GM19467 (cell line): ENCODE data around the gene PELI3.
"Not testable (repeated sequence)": the region's sequence is repeated elsewhere in the genome, so short reads cannot be mapped to it uniquely, and the experiment has no call there.

ENCODE experiments used
- ATAC-seq: cut with Tn5 transposase; IDR thresholded peaks from one replicate; pipeline ENCODE4 v1.9.1; 2021; ENCODE audit warnings: mild to moderate bottlenecking, moderate library complexity; ENCODE audit not compliant: unreplicated experiment

Gene PELI3

DNA sequence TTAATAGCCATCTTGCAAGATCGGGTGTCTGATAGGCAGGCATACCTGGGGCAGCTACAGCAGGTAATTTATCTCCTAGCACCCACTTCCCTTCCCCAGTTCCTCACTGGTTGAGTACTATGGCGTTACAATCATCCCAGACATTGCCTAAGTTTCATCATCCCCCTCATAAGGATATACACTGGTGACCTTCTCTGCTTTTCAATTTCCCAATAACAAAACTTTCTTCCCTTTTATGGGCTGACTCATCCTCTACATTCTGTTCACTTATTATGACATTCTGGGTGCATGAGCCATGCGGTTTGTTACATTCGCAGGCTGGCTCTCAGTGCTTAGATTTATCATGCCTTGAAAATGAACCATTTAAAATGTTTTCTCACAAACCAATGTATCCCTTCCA is 23.1 kb upstream of the PELI3 start:
- no peak for ATAC-seq

DNA sequence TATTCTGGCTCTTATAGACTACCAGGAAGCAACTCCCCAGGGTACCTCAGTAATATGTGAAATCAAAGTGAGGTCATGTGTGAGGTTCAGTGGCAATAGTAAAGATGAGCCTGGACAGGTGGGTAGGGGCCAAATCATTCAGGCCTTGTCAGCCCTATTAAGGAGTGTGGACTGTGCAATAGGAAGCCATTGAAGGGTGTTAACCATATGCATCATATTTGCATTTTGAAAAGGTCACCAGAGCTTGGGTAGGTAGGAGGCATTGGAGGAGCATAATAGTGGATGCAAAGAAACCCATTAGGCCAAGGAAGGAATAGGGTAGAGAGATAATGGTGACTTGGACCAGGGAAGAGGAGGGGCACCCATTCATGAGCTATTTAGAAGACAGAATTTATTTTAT is 19.7 kb upstream of the PELI3 start:
- no peak for ATAC-seq

DNA sequence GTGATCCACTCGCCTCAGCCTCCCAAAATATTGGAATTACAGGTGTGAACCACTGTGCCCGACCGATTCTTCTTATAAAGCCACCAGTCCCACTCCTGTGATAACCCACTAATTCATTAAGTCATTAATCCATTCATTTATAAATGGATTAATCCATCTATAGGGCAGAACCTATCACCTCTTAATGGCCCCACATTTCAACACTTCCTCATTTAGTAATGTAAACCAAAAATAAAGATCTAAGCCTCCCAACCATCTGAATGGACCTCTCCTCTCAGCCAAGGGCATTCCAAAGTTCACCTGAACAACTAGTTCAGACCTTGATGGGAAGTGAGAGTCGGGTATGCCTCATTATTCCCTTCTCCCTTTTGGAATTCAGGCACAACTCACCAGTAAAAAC is 18.2 kb upstream of the PELI3 start:
- no peak for ATAC-seq

DNA sequence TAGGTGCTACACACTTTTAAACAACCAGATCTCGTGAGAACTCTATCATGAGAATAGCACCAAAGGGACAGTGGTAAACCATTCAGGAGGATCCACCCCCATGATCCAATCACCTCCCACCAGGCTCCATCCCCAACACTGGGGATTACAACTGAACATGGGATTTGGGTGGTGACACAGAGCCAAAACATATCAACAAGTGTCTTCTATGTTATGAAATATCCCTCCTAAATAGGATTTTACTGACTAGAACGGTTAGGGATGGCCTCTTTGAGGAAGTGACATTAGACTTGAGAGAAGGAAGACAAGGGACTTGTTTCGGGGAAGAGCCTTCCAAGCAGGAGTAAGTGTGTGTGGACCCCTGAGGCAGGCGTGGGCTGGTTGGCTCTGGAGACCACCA is 16.1 kb upstream of the PELI3 start:
- no peak for ATAC-seq

DNA sequence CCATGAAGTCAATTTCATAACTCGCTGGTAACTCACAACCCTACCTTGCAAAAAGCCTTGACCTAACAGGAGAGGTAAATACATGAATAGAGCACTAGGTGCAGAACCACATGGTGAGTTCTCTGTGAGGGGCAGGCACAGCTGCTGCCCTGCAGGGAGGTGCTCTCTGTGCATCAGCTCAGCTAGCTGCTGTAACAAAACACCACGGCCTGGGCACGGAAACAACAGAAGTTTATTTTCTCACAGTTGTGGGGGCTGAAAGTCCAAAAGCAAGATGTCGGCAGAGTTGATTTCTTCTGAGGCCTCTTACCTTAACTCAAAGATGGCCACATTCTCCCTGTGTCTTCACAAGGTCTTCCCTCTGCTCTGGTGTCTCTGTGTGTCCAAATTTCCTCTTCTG is 15.0 kb upstream of the PELI3 start:
- no peak for ATAC-seq

DNA sequence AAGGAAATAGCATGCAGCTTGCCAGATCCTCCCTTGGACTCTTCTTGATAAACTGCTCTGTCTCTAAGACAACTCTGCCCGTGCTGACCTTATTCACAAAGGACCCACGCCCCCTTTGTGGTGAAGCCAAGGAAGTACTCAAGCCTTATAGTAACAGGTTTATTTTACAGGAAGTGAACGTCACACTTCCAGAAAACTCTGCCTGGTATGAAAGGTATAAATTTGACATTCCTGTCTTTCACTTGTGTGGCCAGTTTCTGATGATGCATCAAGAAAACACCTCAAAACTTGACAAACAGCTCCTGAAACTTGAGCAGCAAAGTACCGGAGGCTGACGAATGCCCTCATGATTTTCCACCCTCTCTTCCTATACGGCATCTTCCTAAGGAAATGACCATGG is 12.5 kb upstream of the PELI3 start:
- ATAC-seq: no peak

DNA sequence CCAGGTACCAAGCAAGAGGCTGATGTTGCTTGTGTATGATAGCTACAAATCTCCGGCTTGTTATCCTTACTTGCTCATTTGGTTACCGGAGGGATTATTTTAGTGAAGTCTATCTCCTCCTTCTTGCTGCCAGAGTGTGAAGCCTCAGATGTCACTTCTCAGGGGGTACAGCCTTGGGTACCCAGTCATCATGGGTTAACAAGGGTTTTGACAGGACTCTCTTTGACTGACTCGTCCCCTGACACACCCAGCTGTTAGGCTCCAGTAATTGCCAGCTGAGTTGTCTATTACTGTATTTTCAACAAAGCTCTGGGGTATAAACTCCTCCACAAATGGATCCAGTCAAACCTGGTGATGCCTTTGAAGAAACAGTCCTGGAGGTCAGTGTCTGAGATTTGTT is 11.9 kb upstream of the PELI3 start:
- ATAC-seq: no peak

DNA sequence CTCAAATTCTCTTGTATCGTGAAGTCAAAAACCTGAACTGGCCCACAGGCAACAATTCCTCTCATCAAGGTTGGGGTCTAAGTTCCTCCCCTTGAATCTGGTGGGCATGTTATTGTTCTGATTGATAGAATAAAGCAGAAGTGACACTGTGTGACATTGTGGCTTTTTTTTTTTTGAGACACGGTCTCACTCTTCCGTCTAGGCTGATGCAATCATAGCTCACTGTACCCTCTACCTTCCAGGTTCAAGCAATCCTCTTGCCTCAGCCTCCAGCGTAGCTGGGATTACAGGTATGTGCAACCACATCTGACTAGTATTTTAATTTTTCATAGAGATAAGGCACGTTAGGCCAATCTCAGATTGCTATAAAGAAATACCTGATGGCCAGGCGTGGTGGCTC is 8.9 kb upstream of the PELI3 start:
- ATAC-seq: no peak

DNA sequence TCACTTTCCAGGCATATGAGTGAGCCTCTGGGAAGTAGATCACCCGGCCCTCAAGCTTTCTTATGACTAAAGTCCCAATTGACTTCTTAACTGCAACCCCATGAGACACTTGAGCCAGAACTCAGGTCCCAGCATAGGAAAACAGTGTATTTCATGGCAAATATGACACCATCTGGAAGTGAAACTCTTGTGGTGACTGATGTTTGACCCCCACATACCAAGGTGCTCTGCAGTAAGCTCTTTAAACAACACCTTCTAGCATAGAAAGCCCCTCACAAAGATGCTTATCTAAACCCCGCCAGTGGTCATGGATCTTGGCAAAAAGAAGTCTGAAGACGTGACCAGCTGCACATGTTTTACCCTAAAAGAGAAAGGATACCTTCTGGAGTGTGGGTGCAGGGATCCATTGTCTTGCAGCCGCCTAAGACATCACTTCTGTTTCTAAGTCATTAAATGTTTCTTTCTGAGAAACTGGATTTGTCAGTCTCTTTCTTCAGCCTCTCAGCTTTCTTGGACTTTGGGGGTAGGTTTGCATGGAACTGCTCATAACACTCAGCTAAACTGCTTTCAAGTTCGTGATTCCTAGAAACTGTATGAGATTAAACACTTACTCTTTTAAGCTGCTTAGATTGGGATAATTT is 7.4 kb upstream of the PELI3 start:
- no peak for ATAC-seq

DNA sequence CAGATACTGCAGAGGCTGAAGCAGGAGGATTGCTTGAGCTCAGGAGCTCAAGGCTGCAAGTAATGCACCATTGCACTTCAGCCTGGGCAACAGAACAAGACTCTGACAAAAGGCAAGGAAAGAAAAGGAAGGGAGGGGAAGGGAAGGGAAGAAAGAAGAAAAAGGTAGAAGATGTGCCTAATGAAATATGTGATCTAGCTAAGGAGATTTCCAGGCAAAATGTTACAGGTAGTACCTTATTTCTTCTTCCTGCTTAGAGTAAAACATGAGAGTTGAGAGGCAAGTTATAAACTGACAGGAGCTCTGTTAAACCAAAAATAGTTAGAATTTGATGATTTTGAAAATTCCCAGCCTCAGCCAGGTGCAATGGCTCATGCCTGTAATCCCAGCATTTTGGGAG is 4.7 kb upstream of the PELI3 start:
- ATAC-seq: no peak

DNA sequence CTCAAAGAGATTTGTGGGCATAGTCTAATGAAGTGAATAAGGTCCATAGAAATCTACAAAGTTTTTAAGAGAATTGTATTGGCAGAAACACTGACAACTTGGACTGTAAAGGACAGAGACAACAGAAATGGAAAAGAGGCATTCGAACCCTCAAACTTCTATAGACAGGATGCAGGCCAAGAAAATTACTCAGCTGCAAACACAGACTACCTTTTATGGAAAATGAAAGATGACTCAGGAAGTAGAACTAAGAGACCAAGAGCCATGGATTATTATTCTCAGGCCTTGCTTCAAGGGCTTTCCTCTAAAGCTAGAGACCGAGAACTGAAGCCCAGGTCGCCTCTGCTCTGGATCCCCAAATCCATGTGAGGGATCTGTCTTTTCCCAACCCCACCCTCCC is 3.8 kb upstream of the PELI3 start:
- no peak for ATAC-seq

DNA sequence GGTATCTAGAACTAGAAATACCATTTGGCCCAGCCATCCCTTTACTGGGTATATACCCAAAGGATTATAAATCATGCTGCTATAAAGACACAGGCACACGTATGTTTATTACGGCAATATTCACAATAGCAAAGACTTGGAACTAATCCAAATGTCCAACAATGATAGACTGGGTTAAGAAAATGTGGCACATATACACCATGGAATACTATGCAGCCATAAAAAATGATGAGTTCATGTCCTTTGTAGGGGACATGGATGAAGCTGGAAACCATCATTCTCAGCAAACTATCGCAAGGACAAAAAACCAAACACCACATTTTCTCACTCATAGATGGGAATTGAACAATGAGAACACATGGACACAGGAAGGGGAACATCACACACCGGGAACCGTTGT is 2.6 kb upstream of the PELI3 start:
- ATAC-seq: not testable (repeated sequence)

DNA sequence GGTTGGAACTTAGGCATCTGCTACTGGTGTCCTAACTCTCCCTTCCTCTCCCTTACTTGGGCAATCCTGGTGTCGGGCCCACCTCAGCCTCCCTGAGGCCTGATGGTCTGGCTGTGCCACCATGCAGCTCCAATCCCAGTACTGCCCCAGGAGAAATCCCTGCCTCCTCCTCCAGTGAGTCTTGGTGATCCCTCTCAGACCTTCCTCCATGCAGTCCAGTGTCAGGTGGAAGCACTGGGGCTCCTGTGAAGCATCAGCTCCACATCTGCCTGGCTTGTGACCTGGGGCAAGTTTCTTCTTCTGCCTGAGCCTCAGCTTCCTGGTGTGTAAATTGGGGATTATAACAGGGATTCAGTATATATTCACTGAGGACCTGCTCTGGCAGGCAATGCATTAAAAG is 1.8 kb upstream of the PELI3 start:
- no peak for ATAC-seq

DNA sequence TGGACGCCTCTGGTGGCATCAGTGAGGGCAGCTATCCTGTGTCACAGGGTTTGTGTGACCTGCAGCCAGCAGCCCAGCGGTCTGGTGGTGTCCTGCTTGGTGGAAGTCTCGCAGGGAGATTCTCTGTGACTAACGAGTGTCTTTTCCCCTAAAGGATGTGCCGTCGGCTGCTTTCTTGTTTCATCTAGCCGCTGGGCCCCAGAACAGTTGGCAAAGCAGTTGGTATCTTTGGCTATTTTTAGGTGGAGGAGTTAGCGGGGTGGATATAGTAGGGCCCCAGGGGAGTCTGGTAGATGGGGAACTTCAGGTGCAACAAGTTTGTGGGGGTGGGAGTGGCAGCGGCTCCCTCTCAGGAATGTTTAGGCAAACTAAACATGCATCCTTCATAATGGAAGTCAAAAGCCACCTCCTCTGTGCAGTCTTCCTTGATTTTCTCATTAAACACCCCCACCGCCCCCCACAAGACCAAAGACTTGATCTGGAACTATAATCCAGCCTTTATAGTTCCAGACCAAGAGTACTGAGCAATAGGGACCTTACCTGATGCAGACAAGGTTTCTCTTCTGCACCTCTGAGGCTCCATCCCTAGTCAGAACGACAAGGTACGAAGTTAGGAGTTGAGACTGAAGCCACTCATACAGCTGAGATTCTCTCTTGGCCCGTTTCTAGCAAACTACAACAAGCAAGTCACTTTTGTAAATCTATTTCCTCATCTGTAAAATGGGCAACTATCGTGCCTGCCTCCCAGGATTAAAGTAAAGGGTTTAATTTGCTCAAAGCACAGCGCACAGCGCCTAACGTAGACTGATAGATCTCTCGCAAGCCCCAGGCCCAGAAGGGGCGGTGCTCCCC is 1.1 kb upstream of the PELI3 start:
- ATAC-seq: no peak

DNA sequence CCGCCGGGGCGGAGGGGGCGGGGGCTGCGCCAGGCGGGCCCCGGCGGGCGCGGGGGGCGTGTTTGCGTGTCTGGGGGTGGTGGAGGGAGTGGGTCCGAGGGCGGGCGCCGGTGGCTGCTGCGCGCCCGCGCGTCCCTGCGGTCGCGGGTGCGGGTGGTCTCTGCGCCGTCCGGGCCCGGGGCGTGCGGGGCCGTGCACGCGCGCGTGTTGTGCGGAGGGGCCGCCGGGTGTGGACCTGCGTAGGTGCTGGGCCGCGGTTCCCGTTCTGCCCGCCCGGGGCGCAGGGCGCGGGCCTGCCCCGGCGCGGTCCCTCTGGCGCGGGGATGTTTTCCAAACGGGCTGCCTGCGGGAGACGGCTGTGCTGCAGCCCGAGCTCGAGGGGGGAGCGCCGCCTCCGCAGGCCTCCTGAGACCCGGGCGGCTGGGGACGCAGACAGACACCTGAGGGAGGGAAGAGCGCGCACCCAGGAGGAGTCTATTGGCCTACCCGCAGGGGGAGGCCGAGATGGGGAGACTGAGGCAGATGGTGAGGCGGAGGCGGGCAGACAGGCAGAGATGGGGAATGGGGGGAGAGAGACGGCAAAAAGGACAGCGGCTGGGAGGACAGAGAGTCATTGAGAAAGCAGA is 442 bp downstream of the PELI3 start:
- peak; percentile 34 for ATAC-seq

DNA sequence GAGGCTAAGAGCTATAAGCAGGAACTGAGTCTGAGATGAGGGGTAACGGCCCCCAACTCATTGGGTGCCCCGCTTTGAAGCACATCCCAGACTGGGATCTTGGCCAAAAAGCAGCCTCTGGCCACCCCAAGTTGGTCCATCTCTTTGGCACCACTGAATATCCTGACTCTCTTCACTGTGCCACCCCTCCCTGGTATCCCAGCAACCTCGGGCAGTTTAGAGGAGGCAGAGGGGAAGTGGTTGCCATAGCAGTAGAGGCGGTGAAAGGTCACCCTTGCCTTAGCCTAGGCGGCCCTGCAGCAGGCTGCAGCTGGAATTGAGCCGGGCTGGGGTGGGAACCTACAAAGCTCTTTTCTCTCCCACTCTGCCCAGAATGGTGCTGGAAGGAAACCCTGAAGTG is 1.1 kb downstream of the PELI3 start:
- no peak for ATAC-seq

DNA sequence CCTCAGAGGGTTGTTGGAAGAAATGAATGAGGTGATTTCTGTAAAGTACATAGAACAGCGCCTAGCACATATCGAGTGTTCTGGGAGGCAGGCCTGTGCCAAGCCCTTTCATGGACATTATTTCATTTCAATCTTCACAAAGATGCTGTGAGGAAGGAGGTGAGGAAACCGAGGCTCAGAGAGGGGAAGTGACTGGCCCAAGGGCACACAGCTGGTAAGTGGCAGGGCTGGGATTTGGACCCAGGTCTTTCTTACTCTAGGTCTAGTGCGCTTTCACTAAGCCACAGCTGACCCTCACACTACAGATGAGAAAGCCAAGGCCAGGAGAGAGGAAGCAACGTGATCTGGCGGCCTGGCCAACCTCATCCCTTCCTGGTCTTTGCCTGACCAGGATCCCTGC is 2.0 kb downstream of the PELI3 start:
- ATAC-seq: no peak

DNA sequence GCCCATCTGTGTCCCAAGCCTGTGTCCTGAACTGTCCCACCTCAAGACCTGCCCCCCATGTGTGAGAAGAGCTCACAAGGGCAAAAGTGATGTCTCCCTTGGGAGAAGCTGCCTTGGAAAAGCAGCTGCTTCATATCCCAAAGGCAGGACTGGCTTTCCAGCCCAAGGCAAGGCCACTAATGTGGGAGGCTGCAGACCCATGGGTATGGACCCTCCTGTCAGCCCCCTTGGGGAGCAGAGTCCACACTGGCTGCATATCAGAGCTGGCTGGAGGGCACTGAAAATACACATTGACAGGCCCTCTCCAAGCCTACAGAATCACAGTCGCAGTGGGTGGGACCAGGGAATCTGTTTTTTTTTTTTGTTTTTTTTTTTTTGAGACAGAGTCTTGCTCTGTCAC is 2.7 kb downstream of the PELI3 start:
- no peak for ATAC-seq

DNA sequence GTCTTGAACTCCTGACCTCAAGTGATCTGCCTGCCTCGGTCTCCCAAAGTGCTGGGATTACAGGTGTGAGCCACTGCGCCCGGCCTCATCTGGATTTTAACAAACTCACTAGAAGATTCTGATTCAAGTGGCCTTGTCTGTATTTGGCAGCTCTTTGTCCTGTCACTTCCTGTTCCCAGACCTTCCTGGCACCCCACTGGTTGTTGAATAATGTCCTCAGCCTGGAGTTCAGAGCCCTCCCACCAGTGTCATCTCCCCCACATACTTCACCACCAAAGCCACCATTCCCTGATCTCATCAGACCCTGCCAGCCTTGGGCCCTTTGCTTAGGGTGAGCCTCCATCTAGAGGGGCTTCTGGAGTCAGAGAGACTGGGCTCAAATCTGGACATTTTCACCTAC is 3.3 kb downstream of the PELI3 start:
- ATAC-seq: no peak

DNA sequence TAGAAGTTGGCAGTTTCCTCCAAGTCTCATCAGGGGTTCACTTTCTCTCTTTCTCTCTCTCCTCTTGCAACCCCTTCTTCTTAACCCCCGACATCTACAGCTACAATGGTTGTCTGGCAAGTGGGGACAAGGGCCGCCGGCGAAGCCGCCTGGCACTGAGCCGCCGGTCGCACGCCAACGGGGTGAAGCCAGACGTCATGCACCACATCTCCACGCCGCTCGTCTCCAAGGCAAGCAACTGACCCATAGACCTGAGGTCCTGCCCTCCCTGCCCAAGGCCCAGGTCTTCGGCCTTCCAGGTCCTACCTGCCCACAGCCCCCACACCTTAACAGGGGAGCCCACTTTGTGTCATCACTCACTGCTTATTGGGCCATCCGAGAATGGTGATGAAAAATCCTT is 4.4 kb downstream of the PELI3 start:
- ATAC-seq: no peak

DNA sequence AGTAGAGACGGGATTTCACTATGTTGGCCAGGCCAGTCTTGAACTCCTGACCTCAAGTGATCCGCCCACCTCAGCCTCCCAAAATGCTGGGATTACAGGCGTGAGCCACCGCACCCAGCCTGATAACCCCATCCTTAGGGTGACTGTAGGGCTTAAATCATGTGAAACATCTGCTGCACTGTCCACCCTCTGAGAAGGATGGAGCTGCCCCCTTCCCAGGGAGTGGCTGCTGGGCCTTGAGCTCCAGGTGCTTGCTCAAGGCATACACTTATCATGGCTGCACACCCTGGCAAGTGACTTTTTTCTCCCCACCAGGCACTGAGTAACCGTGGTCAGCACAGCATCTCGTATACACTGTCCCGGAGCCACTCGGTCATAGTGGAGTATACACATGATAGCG is 5.3 kb downstream of the PELI3 start:
- no peak for ATAC-seq

DNA sequence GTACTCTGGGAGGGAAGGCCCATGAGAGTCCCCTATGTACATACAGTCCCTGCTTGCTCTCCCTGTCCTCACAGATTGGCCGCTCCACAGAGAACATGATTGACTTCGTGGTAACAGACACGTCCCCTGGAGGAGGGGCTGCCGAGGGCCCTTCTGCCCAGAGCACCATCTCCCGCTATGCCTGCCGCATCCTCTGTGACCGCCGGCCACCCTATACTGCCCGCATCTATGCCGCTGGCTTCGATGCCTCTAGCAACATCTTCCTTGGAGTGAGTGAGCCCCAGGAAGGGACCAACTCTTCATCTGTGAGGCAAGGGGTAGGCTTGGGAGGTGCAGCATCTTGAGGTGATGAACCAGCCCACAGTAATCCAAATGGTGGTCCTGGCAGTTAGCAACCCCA is 6.5 kb downstream of the PELI3 start:
- ATAC-seq: no peak
